Measurements from ENCODE around the gene STXBP5.

The STXBP5 gene

GRCh38 chr6:147179809-147180208, 24.4 kb upstream of the STXBP5 start:
- DNase-seq: no peak

DNA sequence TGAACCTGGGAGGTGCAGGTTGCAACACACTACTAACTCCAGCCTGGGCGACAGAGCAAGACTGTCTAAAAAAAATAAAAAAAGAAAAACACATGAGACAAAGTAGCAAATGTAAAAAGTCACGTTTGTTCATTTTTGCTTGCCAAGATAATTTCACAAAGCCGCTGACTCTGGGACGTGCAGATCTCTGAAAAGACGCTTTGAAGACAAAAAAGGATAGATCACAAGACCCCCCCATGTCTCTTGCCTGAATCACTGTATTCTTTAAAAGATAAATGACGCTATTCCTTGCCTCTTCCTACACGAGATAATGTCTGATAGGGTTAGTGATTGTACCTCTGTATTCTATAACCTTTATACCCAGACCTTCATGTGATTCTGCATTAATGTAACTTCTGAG, 23.3 kb upstream of the STXBP5 start:
- no peak for DNase-seq

DNA sequence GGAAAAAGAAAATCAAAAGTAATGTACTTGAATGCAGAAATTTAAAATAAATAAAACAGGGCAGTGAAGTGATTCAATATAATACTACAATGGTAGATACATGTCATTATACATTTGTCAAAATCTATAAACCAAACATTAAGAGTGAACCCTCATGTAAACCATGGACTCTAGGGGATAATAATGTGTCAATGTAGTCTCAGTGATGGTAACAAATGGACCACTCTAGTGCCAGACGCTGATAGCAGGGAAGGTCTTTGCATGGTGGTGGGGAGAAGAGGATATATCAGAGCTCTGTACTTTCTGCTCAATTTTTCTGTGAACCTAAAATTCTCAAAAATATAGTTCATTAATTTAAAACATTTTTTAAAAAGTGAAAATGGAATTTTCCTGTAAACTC, 19.8 kb upstream of the STXBP5 start:
- no peak for DNase-seq

DNA sequence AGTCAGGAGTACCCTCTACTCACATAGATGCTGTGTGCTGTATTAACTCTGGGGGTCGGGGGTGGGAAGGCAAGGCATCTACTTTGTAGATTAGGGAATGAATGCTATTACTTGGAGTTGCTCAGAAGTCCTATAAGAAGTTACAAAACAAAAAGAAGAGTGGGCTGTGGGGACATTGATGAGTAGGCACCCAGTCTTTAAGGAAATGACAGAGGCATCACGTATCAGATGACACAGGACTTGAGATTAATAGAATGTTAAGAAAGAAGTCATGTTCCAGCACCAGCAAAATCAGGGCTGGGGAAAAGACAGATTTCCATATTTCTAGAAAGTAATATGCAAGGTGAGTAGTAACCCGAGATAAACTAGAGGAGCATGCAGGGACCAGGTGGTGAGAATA, 19.0 kb upstream of the STXBP5 start:
- DNase-seq: no peak

DNA sequence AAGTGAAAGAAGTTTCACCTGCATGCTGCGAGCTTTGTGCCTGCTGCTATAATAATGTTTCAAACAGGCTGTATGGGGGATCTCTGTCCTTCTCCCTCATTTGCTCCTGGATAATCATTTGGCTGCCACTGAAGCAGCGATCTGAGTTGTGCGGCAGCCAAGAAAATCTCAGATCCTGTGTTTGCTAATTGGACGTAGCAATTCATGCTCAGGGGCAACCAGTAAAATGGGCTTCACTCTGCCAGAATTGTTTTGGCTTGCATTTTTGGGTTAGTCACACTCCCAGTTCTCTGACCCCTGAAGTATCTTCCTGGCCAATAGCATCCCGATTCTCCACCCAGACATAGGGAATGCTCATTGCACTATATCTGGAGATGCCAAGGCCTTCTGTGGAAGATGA, 13.7 kb upstream of the STXBP5 start:
- peak in 1 of 14 donors; percentile 11 for DNase-seq

- no peak for DNase-seq
These were observed 11.8 kb upstream of the STXBP5 start for GRCh38 chr6:147192278-147192911.

GRCh38 chr6:147194652-147195411, 9.4 kb upstream of the STXBP5 start:
- no peak for DNase-seq

DNA sequence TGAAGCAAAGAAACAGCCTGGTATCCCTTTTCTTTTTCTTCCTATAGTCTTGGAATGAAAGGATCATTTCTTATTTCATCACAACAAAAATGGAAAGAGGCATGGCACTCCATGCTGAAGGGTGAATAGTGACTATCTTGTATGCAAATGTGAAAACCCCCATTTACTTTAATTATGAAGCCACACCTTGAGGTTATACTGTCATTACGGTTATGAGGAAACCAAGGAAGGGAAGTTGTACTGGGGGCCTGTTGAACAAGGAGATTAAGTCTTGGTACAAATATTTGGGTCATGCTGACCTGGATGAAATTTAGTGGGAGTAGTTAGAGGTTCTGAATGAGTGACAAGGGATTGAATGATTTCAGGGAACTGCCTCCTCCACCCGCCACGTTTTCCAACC, 8.7 kb upstream of the STXBP5 start:
- DNase-seq: no peak

DNA sequence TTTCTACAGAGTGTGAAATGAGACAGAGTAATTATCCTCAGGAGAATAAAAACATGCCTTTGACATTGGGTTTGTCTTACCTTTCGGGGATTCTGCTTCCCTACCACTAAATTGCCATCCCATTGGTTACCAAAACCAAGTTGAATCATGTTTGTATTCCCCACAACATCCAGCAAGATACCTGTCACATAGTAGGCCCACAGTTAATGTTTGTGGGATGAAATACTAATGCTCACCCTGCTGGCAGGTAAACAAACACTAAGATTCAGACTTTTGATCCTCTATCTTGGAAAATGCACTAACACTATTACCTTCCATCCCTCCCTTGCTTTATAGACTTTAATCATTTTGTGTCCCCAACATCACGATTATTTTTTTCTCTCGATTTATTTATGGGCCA, 8.2 kb upstream of the STXBP5 start:
- no peak for DNase-seq

GRCh38 chr6:147200711-147201110, 3.5 kb upstream of the STXBP5 start:
- no peak for DNase-seq

- peak in 6 of 14 donors; percentile 7 to 69 (median 30) for DNase-seq
These were observed 2.2 kb upstream of the STXBP5 start for GRCh38 chr6:147201885-147202515.

GRCh38 chr6:147202516-147203310, 1.5 kb upstream of the STXBP5 start:
- peak; percentile 13 to 97 (median 81) for DNase-seq

DNA sequence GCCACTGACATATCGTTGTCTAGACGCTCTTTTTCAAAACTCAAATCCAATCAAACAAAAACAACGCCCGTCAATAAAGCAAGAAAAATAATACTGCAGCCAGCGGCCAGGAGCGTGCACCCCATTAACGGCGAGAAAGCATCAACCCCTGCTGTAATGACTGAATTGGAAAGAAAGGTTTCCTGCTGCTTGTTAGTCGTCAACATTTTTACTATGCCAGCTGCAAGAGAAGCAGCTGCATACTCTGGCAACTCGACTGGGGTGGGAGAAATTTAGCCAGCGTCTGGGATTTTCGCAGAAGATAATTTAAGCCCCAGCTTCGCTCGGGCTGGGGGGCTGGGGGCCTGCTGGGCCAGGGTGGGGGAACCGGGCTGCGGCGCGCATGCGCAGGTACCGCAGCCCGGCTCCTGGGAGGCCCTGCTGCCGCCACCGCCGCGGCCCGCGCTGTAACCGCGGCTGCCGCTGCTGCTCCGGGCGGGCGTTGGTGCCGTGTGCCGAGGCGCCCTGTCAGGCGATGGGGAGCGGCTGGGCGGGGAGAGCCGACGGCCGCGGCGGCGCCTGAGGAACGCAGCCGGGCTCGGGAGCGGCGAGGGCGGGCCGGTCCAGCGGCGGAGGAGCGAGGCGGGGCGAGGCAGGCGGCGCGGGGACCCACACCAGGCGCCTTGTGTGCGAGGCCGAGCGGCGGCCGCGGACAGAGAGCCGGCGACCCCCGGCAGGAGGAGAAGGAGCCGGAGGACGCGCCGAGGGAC, 732 bp upstream of the STXBP5 start:
- DNase-seq: peak in 13 of 14 donors; percentile 22 to 91 (median 68)

DNA sequence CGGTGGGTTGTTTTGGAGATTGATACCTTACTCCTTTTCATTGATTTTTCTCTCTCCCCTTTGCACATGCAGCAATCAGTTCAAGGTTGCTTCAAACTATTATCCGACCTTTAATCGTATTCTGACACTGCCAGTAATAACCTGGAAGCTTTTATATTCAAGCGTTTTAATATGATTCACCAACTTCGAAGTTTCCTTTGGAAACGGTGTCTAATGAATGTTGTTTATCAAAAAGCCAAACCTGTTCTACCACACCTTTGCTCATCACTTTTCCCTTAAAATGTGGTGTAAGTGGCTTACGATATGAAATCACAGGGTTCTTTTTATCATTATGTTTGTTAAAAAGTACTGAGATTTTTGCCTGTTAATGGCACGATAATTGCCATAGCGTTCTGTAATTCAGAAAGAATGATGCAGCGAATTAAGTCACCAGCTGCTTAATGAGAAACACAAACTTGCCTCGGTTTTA, 660 bp downstream of the STXBP5 start:
- peak in 1 of 14 donors; percentile 38 for DNase-seq

DNA sequence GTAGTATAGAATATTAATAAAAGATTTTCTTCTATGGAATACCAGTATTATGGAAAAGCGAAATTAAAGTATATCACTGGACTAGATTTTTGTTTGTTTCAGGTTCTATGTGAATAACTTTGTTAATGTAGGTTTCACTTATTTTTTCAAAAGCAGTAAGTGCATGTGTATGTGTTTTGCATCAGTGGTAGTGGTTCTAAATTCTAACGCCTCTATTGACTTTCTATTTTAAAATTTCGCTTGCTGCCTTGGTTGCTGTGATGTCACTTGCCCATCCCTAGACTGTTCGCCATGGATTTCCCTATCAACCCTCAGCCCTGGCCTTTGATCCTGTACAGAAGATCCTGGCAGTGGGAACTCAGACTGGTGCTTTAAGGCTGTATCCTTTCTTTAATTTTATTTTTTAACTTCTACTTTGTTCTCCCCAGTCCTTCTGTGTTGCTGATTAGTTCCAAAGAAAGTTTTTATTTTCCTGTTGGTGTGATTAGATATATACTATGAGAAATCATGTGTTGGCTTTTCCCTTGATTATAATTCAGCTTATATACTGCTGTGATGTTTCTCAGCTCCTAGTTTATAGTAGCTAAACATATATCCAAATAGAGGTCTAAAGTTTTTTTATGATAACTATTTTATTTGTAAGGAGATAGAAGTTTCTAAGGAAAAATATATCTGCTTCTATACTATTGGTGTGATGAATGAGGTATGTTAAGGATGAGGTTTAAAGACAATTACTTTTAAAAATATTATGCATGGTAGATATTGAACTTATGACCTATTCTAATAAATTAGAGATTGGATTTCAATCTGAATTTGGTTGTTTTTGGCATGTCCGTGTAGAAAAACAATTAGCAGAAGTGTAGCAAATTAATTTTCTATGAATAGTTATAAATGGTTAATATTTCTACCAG, 1.7 kb downstream of the STXBP5 start:
- DNase-seq: peak in 2 of 14 donors; percentile 8 to 54

DNA sequence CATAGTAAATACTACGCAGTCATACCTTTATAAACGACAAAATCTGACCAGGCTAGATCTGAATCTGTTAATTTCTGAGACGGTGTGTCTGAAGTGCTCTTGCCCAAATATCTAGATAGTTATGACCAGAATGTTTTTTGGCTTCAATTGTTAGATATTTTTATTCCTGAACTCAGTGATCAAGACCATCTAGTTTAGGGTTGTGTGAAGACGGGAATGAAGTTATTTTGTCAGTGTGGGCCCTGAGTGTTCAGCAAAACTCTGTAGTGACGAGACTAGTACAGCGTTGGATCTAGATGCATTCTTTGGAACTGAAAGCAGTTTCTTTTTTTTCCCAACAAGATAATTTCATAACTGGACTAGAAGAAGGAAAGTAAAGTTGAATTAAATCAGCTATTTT, 3.1 kb downstream of the STXBP5 start:
- peak in 1 of 14 donors; percentile 33 for DNase-seq

DNA sequence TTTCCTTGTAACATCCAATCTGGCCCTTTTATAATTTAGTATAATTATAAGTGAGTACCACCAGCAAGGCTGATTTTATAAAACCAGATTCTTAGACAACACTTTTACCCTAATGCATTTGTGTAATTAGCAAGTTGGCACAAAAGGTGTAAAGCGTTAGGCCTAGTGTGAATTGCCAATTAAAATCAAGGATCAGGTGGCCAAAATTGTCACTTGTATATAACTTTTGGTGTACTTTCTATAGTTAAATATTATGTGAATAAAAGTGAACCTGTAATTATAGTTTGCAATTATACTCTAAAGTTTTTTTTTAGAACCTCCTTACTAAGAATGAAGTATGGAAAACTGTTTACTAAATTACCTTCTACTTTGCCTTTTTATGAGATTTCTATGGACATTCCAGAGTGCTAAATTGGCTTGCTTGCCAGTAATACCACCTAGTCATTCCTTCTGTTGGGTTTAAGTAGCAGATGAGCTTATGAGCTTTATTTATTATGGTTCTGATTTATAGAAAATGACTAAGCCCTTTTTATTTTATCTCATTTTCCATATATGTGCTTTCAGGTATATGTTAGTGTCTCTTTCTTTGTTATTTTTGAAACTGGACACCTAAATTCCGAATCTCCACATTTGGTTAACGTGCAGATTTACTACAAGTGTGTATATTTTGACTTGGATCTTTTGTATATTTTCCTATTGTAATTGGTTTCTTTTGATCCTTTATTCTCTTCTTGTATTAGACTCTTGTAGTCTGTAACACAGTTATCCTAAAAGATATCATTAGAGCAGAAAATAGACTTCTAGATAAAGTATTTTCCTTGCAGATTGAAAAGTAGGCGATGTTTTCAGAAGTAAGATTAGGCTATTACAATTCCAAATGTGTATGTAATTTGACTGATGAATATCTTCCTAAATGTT, 3.9 kb downstream of the STXBP5 start:
- DNase-seq: peak in 1 of 14 donors; percentile 18

GRCh38 chr6:147209762-147210449, 5.7 kb downstream of the STXBP5 start:
- DNase-seq: no peak

- DNase-seq: no peak
These were observed 7.1 kb downstream of the STXBP5 start for GRCh38 chr6:147211349-147211748.
